Stimulated activated CD4-positive, alpha-beta T cell treated with anti-CD3 and anti-CD28 coated beads, Interleukin-1b, Interleukin-23, amount 100 ng/mL, for 4 hours (primary cell): ENCODE results near the gene ECSCR.
"Not testable (repeated sequence)": the region's sequence is repeated elsewhere in the genome, so short reads cannot be mapped to it uniquely, and the experiment has no call there.

Source experiments
- DNase-seq, 2 donors: peaks; one replicate each; pipeline ENCODE4 v3.0.0-alpha.2; 2020; ENCODE audit warnings: low read depth in 2 of 2

ECSCR gene

DNA sequence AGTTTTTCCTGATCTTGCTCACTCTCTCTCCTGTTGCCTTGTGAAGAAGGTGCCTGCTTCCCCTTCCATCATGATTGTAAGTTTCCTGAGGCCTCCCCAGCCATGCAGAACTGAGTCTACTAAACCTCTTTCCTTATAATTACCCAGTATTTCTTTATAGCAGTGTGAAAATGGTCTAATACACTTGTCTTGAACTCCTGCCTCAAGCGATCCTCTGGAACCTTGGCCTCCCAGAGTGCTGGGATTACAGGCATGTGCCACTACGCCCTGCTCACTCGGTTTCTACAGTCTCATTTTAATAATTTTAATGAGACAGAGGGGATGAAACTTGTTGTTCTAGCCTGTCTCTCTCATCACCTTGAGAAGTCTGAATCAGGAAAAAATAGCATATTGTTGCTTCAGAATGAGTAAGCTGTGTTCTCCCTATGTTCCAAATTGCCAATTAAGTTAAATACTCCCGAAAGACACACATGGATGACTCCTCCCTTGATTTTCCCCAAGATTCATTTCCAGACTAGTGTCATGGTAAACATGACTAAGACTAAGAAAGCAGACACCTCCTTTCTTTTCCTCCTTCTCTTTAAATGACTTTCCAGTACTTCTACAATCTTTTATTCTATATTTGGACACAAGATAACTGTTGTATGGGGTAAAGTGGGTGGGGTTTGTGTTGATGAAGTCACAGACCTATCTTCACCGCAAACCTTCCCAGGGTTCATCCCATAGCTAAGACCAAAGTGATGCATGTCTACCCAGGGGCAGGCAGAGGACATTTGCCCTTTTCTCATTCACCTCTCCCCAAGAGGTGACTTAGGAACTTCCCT, 15.4 kb downstream of the ECSCR start:
- no peak for DNase-seq

DNA sequence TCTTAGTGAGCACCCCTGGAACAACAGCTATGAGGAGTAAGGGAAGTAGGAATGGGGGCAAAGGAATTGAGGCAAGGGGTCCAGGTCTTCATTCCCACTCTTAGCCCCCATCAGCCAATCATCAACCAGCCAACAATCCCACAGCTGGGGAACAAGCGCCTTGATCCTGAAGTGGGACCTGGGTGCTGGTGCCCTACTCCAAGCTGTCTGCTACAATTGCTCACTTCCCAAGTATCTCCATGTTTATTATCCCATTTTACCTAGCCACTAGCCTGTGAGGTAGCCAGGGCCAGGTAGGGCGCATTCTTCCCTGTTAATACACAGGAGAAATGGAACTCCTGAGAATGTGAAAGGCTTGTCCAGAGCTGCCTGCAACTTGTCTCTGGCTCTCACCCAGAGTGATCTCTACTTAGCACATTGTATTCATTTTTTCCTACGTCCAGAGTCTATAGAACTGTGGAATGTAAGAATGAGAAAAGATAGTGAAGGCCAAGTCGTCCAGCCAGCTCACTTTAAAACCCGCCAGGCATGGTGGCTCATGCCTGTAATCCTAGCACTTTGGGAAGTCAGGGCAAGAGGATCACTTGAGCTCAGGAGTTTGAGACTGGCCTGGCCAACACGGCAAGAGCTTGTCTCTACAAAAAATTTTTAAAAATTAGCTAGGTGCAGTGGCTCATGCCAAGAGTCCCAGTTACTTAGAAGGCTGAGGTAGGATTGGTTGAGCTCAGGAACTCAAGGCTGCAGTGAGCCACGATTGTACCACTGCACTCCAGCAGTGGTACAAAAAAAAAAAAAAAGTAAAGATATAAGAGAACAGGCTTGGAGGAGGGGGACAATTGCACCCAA, 17.0 kb downstream of the ECSCR start:
- no peak for DNase-seq

DNA sequence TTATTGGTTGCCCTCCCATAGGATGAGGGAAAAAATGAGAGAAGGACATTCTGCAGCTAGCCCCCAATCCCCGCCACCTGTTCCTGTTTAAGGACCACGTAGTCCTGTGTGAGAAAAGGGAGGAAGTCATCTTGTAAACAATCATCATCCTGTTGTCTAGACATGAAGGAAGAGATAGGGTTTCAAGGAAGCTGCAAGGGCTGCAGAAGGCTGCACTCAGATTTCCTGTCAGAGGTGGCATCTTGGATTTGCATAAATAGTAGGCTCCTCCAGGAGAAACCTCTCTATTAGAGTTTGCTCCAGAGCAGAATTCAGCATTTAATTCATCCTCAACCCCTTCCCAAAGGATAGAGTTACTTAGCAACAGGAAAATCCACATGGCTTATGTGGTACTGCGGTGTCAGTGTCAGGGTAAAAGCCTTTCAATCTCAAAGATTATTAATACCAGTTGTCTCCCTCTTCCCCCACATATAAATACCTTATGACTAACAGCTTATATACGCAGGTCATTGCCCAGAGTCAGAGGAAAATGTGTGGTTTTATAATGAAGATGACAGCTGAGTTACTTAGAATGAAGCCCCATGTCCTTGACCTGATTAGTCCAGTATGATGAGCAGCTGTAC, 18.6 kb downstream of the ECSCR start:
- no peak for DNase-seq

- DNase-seq: not testable (repeated sequence)
Observed at GRCh38 chr5:139440416-139440815, 22.1 kb downstream of the ECSCR start.

DNA sequence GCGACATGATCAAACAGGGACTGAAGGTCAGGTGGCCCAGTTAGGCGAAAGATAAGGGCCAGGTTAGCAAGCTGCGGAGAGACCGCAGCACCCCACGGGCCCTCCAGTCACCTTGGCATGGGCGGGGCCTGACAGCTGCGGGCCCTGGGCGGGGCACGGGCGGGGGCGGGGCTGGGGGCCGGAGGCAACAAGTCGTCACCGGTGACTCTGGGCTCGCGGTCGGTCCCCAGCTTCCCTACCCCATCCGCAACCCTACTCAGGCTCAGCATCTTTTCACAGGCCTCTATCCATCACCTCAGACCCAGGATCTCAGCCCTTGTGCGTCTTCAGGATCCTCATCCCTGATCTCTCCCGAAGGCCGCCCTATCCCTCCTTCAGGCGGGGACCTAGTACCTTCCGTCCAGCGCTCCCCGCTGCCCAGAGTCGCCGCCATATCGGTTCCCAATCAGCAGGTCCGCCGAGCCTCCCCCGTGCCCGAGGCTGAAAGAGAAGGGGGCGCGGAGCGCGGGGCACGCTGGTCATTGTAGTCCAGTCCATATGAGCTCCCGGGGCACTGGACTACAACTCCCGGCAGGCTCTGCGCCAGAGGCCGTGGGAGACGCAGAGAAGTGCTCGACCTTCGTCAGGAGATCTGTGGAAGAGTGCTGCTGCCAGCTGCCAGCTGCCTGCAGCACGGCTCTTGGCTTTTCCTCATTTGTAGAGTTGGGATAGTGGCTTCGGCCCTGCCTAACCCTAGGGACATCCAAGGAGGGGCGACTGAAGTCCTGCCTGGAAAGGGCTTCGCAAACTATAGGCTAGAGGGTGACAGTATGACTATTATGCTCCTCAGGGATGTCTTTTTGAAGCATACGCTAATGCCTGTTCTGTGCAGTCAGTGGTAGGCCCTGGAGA, 23.3 kb downstream of the ECSCR start, which contains the start of gene DNAJC18:
Gene DNAJC18, minus strand, starts transcription at position 513 of the 891 bp plus-strand sequence. Its CDS starts 80 bp downstream, at position 433.
- peak; percentile 80 to 87 for DNase-seq

DNA sequence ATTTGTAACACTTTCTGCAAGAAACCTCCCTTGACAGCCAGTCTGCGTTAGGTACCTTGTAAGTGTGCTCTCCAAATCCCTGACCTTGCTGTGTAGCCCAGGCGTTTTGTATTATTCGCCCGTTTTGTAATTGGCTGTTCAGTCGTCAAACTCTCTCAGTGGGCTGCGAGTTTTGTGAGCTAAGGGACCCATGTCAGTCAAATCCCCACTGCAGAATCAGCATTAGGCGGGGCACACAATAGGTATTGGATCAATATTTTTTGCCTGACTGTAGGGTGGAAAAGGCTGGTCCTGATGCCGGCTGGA, 23.9 kb downstream of the ECSCR start:
- DNase-seq: no peak

- DNase-seq: no peak
Observed at GRCh38 chr5:139435676-139436075, 26.9 kb downstream of the ECSCR start.

- no peak for DNase-seq
Observed at GRCh38 chr5:139431706-139432105, 30.8 kb downstream of the ECSCR start.

DNA sequence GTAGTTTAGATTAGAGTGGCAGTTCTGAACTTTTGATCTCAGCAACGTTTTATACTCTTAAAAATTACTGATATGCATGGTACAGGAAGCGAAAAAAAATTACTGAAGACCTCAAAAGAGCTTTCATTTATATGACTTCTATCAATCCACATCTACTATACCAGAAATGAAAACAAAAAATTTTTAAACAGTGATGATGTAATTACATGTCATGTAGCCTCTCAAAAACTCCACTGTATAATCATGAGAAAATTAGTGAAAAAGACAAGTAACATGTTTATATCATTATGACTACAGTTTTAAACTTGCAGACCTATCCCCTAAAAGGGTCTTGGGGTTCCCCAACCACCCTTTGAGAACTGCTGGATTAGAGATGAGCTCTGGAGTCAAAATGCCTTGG, 32.5 kb downstream of the ECSCR start:
- DNase-seq: no peak

GRCh38 chr5:139426203-139426885, 36.2 kb downstream of the ECSCR start:
- DNase-seq: no peak

GRCh38 chr5:139425497-139425896, 37.0 kb downstream of the ECSCR start:
- DNase-seq: no peak

DNA sequence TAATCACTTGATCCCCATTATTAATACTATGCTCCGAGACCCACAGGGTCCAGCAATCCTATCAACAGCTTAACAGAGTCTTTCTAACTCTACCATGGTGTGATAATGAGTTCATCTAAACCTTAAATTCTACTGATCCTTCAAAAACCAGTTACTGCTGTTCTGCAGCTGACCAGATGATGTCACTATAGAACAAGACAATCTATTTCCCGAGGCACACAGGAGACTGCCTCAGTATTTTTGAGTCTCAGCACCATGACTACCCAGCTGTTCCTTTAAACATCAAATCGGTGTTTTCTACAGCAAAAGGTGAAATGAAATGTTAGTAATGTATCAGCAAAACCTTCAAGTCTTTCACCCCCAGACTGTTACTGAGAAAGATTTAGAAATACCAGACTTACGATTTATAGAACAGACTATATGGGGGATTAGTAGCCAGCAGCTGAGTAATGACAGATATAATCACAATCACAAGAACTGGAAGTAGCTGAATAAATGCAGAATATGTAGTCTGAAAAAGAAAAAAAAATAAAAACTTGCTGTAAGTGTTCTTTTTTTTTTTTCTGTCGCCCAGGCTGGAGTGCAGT, 40.1 kb downstream of the ECSCR start:
- peak in 1 of 2 donors; percentile 56 for DNase-seq

GRCh38 chr5:139419226-139420192, 43.0 kb downstream of the ECSCR start:
- no peak for DNase-seq

DNA sequence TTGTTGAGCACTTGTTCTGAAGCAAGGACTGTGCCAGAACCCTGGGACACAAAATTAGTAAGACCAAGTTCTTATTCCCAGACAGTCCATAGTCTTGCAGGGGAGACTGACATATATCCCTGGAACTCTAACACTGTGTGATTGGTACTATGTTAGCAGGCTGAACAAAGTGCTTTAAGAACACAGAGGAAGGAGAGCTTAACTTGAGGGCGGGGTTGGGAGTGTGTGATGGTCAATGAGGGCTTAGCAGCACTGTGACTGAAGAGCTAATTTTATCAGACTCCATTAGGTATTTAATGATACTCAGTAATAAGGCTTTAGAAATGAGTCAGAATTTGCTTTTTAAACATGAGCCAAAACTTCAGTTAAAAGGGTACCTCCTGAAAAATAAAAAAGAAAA, 43.8 kb downstream of the ECSCR start:
- DNase-seq: no peak

GRCh38 chr5:139417214-139417613, 45.3 kb downstream of the ECSCR start:
- DNase-seq: no peak

DNA sequence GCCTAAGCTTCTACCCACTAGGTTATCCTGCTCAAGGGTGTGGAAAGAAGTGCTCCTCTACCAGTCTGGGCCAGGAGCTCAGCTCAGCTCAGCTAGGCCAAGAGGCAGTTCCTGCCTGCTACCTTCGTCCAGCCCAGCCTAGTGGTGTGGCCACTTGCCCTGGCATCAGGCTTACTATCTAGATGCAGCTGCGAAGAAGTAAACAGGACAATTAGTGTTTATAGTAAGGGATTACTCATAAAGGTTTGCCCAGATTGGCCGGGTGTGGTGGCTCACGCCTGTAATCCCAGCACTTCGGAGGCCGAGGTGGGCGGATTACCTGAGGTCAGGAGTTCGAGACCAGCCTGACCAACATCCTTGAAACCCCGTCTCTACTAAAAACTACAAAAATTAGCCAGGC, 45.9 kb downstream of the ECSCR start:
- DNase-seq: no peak

- no peak for DNase-seq
Observed at GRCh38 chr5:139415869-139416268, 46.7 kb downstream of the ECSCR start.

GRCh38 chr5:139415221-139415861, 47.2 kb downstream of the ECSCR start:
- DNase-seq: no peak
